T1000 (cell line): Measurements from ENCODE around the gene OTOF.

Source experiments
- DNase-seq: peaks from one replicate; lab custom pipeline; 2025; ENCODE audit warnings: mixed read lengths; lab: John Stamatoyannopoulos, UW

The OTOF gene

GRCh38 chr2:26500406-26500805, 22.5 kb upstream of the OTOF start:
- no peak for DNase-seq

- DNase-seq: no peak
These were observed 17.9 kb upstream of the OTOF start for GRCh38 chr2:26495705-26496297.

GRCh38 chr2:26494891-26495290, 17.0 kb upstream of the OTOF start:
- DNase-seq: no peak

- no peak for DNase-seq
These were observed 16.3 kb upstream of the OTOF start for GRCh38 chr2:26494199-26494598.

GRCh38 chr2:26493566-26493965, 15.6 kb upstream of the OTOF start:
- no peak for DNase-seq

GRCh38 chr2:26492749-26493515, 15.0 kb upstream of the OTOF start:
- no peak for DNase-seq

GRCh38 chr2:26491563-26492167, 13.7 kb upstream of the OTOF start:
- DNase-seq: no peak

- no peak for DNase-seq
These were observed 11.4 kb upstream of the OTOF start for GRCh38 chr2:26489213-26489850.

GRCh38 chr2:26488463-26489212, 10.7 kb upstream of the OTOF start:
- no peak for DNase-seq

- DNase-seq: no peak
These were observed 9.3 kb upstream of the OTOF start for GRCh38 chr2:26487192-26487591.

- DNase-seq: no peak
These were observed 8.9 kb upstream of the OTOF start for GRCh38 chr2:26486789-26487188.

- DNase-seq: no peak
These were observed 7.9 kb upstream of the OTOF start for GRCh38 chr2:26485725-26486418.

GRCh38 chr2:26485099-26485498, 7.2 kb upstream of the OTOF start:
- no peak for DNase-seq

GRCh38 chr2:26484579-26484978, 6.7 kb upstream of the OTOF start:
- no peak for DNase-seq

GRCh38 chr2:26483957-26484565, 6.1 kb upstream of the OTOF start:
- no peak for DNase-seq

GRCh38 chr2:26483516-26483915, 5.6 kb upstream of the OTOF start:
- no peak for DNase-seq

GRCh38 chr2:26483027-26483326, 5.1 kb upstream of the OTOF start:
- no peak for DNase-seq

GRCh38 chr2:26482211-26483026, 4.5 kb upstream of the OTOF start:
- DNase-seq: no peak

GRCh38 chr2:26481706-26482105, 3.8 kb upstream of the OTOF start:
- DNase-seq: no peak
